Measurements from ENCODE around the gene NPM1.

Gene NPM1

GRCh38 chr5:171441246-171441791 lies 53.7 kb downstream of the NPM1 start:
- TF ChIP-seq CTCF (IDR thresholded peaks at IDR 0.05) = no peak

DNA sequence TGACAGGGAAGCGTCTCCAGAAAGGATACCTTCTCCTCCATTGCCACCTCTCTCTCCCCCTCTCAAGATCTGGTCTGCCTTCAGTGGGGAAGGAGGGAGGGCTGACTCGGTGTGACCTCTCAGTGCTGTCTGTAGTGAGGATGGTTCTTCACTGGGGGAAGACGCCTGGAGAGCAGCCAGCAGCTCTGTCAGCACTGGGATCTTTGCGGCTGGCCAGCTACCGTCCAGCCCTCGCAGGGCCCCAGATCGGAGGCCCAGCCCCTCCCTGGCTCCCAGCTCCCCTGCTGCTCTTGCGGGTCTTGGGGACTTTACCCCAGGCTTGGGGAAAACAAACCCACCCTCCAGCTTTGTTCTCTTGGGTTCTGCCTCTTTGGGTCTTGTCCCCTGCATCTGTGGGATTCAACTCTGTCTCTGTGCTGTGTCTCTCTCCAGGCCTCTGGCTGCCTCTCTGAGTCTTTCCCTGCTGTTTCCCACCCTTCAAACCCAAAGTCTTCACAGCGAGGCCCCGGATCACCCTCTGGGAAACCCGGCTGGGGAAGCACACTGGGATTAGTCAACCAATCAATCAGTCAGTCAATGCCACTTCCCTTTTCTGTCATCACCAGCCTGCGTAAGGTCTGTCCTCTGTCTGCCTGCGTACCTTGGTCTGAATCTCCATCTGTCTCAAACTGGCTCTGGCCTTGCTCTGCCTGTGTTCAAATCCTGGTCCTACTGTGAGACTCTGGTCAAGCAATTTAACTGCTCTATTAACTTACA lies 54.8 kb downstream of the NPM1 start:
- TF ChIP-seq CTCF (IDR thresholded peaks at IDR 0.05) = no peak

GRCh38 chr5:171444582-171444981 lies 56.9 kb downstream of the NPM1 start:
- no peak for TF ChIP-seq CTCF (IDR thresholded peaks at IDR 0.05)

GRCh38 chr5:171445644-171446516 lies 58.2 kb downstream of the NPM1 start:
- TF ChIP-seq CTCF (IDR thresholded peaks at IDR 0.05) = no peak

DNA sequence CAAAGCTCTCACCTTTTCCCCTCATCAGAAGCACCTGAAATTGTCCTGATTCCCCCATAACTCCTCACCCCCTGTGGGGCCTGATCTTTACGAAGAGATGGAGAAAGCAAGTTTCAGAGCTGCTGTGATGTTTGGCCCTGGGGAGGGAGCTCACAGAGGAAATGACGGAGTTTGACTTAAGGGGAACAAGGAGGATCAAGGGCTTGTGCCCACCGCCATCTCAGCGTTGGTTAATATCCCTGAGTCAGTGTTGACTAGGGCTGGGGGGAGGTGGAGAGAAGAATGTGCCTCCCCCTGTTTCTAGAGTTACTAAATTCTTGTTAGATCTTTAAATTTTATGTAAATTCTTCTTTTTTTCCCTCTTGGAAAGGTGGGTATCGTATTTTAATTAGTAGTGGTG lies 59.6 kb downstream of the NPM1 start:
- TF ChIP-seq CTCF (IDR thresholded peaks at IDR 0.05) = no peak

DNA sequence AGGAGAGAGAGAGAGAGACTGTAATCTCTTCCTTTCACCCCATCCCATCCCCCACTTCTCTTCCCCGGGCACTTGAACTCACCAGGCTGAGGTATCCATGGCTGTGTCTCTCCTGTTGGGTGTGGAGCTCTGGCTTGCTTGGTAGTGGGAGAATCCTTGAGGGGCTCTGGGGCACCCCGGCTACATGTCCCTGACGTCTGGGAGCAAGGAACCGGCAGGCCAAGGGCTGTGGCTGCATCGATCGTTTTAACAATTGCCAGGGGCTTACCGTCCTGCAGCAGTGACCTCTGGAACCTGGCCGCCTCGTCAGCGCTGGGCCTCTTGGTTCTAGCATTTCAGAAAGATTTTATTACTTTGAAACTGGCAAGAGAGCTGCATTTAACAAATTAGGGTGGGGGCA lies 61.8 kb downstream of the NPM1 start:
- no peak for TF ChIP-seq CTCF (IDR thresholded peaks at IDR 0.05)

GRCh38 chr5:171450423-171451331 lies 63.0 kb downstream of the NPM1 start:
- no peak for TF ChIP-seq CTCF (IDR thresholded peaks at IDR 0.05)

Data from LNCAP (cell line).